Muscle of arm (tissue), 12 donors: Measurements from ENCODE around the gene PXT1. TPM values are rescaled to one million over a fixed set of nuclear protein-coding genes. Genes with fewer than 3 reads are reported as not detected.
A peak's percentile ranks its signal among the peaks of the same experiment; 100 is the strongest.

Experiments used
- DNase-seq: peaks from one replicate; pipeline ENCODE4 v3.0.0-alpha.2; 2013
- polyA plus RNA-seq, 12 donors: library from polyadenylated mRNA; unstranded; fragments of 120-200 nt; gene quantifications; one replicate each; pipeline ENCODE4 v1.2.1, GENCODE V29; 2013; ENCODE audit not compliant: insufficient read length in 12 of 12

Gene PXT1
- polyA plus RNA-seq, 12 donors, result 0.11 to 0.29 (median 0.18) TPM; not detected in 4

DNA sequence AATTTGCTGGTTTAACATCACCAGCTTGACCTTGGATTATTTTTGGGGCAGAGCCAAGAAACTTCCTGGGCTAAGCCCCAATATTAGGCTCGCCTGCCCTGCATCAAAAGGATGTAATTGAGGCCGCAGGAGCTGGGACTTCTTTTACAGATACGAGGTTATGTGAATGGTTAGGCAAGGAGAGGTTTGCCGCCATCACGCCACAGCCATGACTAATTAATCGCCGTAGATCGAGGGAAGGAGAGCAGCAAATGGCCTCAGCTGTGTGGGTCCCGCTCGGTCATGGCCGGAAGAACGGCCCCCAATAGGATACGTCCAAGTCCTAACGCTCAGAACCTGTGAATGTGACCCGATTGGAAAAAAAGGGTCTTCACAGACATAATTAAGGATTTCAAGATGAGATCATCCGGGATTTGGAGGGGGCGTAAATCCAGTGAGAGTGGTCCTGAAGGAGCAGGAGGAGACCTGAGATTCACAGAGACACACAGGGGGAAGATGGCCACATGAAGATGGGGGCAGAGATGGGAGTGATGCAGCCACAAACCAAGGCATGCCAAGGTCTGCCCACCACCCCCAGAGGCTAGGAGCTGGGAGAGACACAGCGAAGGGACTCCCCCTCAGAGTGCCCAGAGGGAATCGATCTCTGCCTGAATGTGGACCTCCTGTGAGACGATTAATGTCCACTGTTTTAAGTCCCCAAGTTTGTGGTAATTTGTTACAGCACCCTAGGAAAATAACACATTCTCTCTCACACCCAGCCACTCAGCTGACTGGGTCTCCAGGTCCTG lies 96.0 kb downstream of the PXT1 start:
- DNase-seq, result no peak

DNA sequence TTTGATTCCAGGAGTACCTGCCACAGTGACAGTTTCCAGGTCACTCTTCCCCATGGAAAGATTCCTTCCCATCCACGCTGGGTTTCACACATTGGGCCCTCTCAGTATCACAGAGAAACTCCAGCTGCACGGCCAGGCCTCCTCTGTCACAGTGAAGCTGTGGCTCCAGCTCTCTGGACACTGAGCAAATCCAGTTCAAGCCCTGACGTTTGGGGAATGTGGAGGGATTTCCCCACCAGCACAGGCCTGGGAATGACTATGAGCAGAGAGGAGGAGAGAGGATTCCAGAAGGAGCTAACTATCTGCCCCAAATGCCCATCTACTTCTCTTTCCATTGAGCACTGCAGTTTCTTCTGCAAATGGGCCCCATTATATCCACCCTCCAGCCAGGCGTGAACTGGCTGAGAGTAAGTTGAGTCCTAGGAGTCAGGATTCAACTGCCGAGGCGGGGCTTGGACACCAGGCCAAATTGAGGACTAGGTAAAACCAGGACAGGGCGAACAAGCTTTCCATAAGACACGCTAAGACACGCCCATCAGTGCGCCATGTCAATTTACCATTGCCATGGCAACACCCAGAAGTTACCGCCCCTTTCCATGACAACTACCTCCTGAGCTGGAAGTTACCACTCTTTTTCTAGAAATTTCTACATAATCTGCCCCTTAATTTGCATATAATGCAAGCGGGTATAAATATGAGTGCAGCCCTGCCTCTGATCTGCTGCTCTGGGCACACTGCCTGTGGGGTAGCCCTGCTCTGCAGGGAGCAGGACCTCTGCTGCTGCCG lies 96.8 kb downstream of the PXT1 start:
- no peak for DNase-seq

- no peak for DNase-seq
Measured at GRCh38 chr6:36343109-36343680, 99.5 kb downstream of the PXT1 start.

DNA sequence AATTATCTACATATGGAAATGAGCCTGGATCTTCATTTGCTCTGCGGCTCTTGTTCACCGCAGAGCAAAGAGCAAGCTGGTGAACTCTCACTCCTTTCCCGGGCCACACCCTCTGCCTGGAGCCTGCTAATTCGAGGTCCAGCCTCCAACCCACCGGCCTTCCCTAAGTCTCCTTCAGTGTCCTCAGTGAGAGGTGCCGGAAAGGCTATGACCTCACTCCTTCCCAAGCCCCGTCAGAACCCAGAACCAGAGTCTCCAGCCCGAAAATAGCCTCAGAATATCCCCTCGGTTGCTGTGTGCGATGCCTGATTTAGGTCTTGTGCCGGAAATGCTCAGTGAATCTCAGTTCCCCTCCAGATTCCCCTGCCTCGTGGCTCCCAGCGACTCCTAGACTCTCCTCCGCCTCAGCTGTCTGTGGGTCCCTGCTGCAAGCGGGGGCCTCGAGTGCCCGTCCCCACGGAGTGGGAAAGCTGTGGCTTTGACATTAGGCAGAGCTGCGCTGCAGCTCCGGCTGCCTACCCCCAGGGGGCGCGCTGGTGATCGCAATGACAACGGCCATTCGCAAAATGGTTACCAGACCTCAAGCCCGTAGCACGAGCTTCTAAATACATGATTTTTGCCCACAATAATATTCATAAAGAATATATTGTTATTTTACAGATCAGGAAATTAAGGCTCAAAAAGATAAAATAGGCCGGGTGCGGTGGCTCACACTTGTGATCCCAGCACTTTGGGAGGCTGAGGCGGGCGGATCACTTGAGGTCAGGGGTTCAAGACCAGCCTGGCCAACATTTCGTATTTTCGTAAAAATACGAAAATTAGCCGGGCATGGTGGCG lies 101.8 kb downstream of the PXT1 start:
- peak; percentile 53 for DNase-seq

Other genes starting within 250 kb of the PXT1 start
- 10 to 100 TPM in 11 of 12 donors, not detected in 1; 21.2 to 63.5 (median 26.1) TPM for gene BRPF3, start 246.1 kb downstream of the PXT1 start, polyA plus RNA-seq
- gene PNPLA1, start 172.8 kb downstream of the PXT1 start, polyA plus RNA-seq, result 1 to 10 TPM in 2 of 12 donors, under 1 TPM in 4, not detected in 6; 0.05 to 2.6 (median 0.28) TPM
- gene BNIP5, start 106.0 kb downstream of the PXT1 start, polyA plus RNA-seq, result under 1 TPM in 10 of 12 donors, not detected in 2; 0.05 to 0.17 (median 0.09) TPM
- gene ETV7, start 55.2 kb downstream of the PXT1 start, polyA plus RNA-seq, result under 1 TPM in 5 of 12 donors, not detected in 7; 0.14 to 0.44 (median 0.16) TPM
- 10 to 100 TPM in 11 of 12 donors, not detected in 1; 43.3 to 84.7 (median 51.9) TPM for gene KCTD20, start 146 bp upstream of the PXT1 start, polyA plus RNA-seq
- gene STK38, start 104.6 kb upstream of the PXT1 start, polyA plus RNA-seq, result 10 to 100 TPM in 11 of 12 donors, not detected in 1; 22.0 to 44.5 (median 33.0) TPM
- 100 to 1,000 TPM; 176 to 394 (median 301) TPM for gene SRSF3, start 151.5 kb upstream of the PXT1 start, polyA plus RNA-seq
- gene CDKN1A, start 235.9 kb upstream of the PXT1 start, polyA plus RNA-seq, result 100 to 1,000 TPM in 10 of 12 donors, 10 to 100 TPM in 1, not detected in 1; 53.0 to 143 (median 128) TPM